NCI-H748 treated with DMSO at 0.1 percent for 48 hours (cell line): ENCODE measurements around the gene VPS16.

Experiments
- DNase-seq: peaks from one replicate; lab custom pipeline; 2025; lab: John Stamatoyannopoulos, UW

The VPS16 gene

GRCh38 chr20:2902291-2902690 is 61.7 kb downstream of the VPS16 start:
- DNase-seq = no peak

DNA sequence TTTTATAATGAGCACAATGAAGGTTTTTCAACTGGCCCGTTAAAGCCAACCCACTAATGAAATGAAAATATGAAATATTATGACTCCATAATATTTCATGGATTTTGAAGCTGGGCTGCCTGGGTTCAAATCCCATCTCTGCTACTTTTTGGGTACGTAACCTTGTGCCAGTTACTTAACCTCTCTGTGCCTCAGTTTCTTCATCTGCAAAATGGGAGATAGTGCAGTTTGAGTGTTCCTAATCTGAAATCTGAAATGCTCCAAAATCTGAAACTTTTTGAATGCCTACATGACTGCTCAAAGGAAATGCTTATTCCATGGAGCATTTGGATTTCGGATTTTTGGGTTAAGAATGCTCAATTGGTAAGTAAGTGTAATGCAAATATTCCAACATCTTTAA is 62.3 kb downstream of the VPS16 start:
- no peak for DNase-seq

- no peak for DNase-seq
Observed at GRCh38 chr20:2903686-2904085, 63.1 kb downstream of the VPS16 start.

DNA sequence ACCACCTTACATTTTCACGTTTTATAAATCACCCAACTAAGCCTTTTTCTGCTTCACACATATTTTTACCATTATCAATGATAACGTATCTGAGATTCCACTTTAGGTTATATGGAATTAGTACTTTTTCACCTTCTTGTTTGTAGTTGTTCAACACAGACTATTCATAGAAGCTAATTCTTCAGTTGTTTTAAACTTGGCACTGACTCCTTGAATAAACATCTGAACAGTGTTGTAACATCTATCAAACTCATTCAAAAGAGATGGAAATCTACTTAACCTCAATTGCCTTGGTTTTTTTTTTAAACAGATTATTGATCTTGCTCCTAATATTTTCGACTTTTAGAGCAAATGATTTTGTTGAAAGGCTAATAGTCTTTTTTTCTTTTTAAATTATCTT is 67.0 kb downstream of the VPS16 start:
- no peak for DNase-seq

GRCh38 chr20:2909953-2910352 is 69.4 kb downstream of the VPS16 start:
- DNase-seq = no peak

DNA sequence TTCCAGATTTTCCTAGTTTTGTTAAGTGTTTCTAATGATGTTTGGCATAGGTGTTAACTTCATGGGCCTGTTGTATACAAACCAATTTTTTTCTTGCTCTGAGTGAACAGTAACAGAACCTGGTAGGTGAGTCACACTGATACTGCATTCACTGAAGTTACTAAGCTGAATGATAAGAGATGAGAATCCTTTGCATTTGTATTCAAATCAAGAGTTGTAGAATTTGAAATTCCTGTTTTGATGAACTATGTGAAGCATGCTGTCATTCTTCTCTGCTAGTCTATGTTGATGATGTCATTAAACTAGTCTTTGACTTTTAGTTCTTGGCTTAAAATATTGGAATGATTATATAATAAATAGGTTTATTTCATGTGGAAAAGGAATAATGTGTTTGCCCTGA is 70.7 kb downstream of the VPS16 start:
- DNase-seq = no peak

DNA sequence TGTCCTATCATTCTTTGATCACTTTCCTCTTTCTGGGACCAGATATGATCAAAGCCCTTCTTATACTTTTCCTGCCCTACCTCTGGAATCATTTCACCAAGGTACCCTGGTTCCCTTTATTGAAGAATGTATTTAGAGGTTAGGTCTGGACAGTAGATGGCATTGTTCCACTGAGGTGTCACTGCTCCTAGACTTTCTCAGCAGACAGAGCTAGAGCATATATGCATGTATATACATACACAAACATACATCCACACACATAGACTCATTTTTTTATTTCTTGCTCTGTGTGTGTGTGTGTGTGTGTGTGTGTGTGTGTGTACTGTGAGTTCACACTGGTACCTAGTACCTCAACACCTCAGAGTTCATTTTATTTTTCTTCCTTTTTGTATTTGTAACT is 73.6 kb downstream of the VPS16 start:
- DNase-seq = peak; percentile 22
